H9 (cell line): ENCODE data around the gene C1QTNF9. TPM values are rescaled to one million over a fixed set of nuclear protein-coding genes. Genes with fewer than 3 reads are reported as not detected.

ENCODE experiments used
- DNase-seq: peaks from one replicate; pipeline ENCODE4 v3.0.0-alpha.2; 2017
- H2AFZ ChIP-seq: one replicate; pipeline ENCODE4 v1.6.1; 2013; ENCODE audit warnings: mild to moderate bottlenecking, low read length, control low read depth, moderate library complexity
- H2AK5ac ChIP-seq: 2 replicates; pipeline ENCODE4 v1.6.1; 2013; ENCODE audit warnings: low read length, control low read depth, mixed read lengths; ENCODE audit not compliant: insufficient read length
- H2BK120ac ChIP-seq: one replicate; pipeline ENCODE4 v1.6.1; 2013; ENCODE audit warnings: low read depth, mild to moderate bottlenecking, low read length, control low read depth, inconsistent platforms; ENCODE audit not compliant: poor library complexity, severe bottlenecking
- H2BK12ac ChIP-seq: 2 replicates; pipeline ENCODE4 v1.6.1; 2013; ENCODE audit warnings: low read length, control low read depth, mixed read lengths, low read depth; ENCODE audit not compliant: insufficient read length
- H2BK15ac ChIP-seq: 2 replicates; pipeline ENCODE4 v1.6.1; 2013; ENCODE audit warnings: low read depth, low read length, control low read depth
- H2BK20ac ChIP-seq: one replicate; pipeline ENCODE4 v1.6.1; 2013; ENCODE audit warnings: low read depth, mild to moderate bottlenecking, low read length, control low read depth, inconsistent platforms; ENCODE audit not compliant: poor library complexity, severe bottlenecking
- H2BK5ac ChIP-seq: 2 replicates; pipeline ENCODE4 v1.6.1; 2013; ENCODE audit warnings: low read length, control low read depth, mixed read lengths; ENCODE audit not compliant: insufficient read length
- H3K14ac ChIP-seq: 2 replicates; pipeline ENCODE4 v1.6.1; 2013; ENCODE audit warnings: low read length, control low read depth; ENCODE audit not compliant: insufficient read depth
- H3K18ac ChIP-seq: 2 replicates; pipeline ENCODE4 v1.6.1; 2013; ENCODE audit warnings: low read depth, mild to moderate bottlenecking, mixed read lengths, low read length, control low read depth; ENCODE audit not compliant: insufficient read length
- H3K23ac ChIP-seq: 2 replicates; pipeline ENCODE4 v1.6.1; 2013; ENCODE audit warnings: low read length, control low read depth, mixed read lengths, low read depth; ENCODE audit not compliant: insufficient read length
- H3K23me2 ChIP-seq: 2 replicates; pipeline ENCODE4 v1.6.1; 2013; ENCODE audit warnings: low read depth, mild to moderate bottlenecking, mixed read lengths, low read length, control low read depth; ENCODE audit not compliant: insufficient read length, poor library complexity, severe bottlenecking
- H3K27ac ChIP-seq: 2 replicates; pipeline ENCODE4 v1.5.1; 2013; ENCODE audit warnings: low read length, control low read depth, mixed read lengths, low read depth; ENCODE audit not compliant: insufficient read length
- H3K27me3 ChIP-seq: 2 replicates; pipeline ENCODE4 v1.6.1; 2013; ENCODE audit warnings: low read length, control low read depth, inconsistent platforms; ENCODE audit not compliant: insufficient read depth
- H3K4ac ChIP-seq: 2 replicates; pipeline ENCODE4 v1.6.1; 2013; ENCODE audit warnings: low read depth, mild to moderate bottlenecking, control low read depth, inconsistent platforms, low read length, moderate library complexity
- H3K4me1 ChIP-seq: 2 replicates; pipeline ENCODE4 v1.6.1; 2013; ENCODE audit warnings: low read length, control low read depth, inconsistent platforms; ENCODE audit not compliant: insufficient read depth
- H3K4me2 ChIP-seq: 2 replicates; pipeline ENCODE4 v1.6.1; 2013; ENCODE audit warnings: low read length, control low read depth, mixed read lengths; ENCODE audit not compliant: insufficient read length, insufficient read depth
- H3K56ac ChIP-seq: 2 replicates; pipeline ENCODE4 v1.6.1; 2013; ENCODE audit warnings: low read depth, mild to moderate bottlenecking, mixed read lengths, low read length, control low read depth; ENCODE audit not compliant: insufficient read length
- H3K79me1 ChIP-seq: 2 replicates; pipeline ENCODE4 v1.6.1; 2013; ENCODE audit warnings: low read depth, mild to moderate bottlenecking, moderate library complexity, low read length, control low read depth, inconsistent platforms; ENCODE audit not compliant: insufficient read depth, poor library complexity, severe bottlenecking
- H3K79me2 ChIP-seq: 2 replicates; pipeline ENCODE4 v1.6.1; 2013; ENCODE audit warnings: low read length, control low read depth, inconsistent platforms; ENCODE audit not compliant: insufficient read depth
- H3K9ac ChIP-seq: 2 replicates; pipeline ENCODE4 v1.6.1; 2013; ENCODE audit warnings: low read length, control low read depth, mixed read lengths; ENCODE audit not compliant: insufficient read length; ENCODE audit errors: extremely low read depth
- H3K9me3 ChIP-seq: one replicate; pipeline ENCODE4 v1.6.1; 2013; ENCODE audit warnings: low read depth, low read length, inconsistent platforms; ENCODE audit not compliant: control insufficient read depth
- H3T11ph ChIP-seq: one replicate; pipeline ENCODE4 v1.6.1; 2013; ENCODE audit warnings: mild to moderate bottlenecking, low read length, control low read depth, inconsistent platforms
- H4K20me1 ChIP-seq: one replicate; pipeline ENCODE4 v1.6.1; 2013; ENCODE audit not compliant: control insufficient read depth, insufficient read length, insufficient read depth
- H4K5ac ChIP-seq: 2 replicates; pipeline ENCODE4 v1.6.1; 2013; ENCODE audit warnings: low read depth, mild to moderate bottlenecking, mixed read lengths, low read length, control low read depth; ENCODE audit not compliant: insufficient read length
- H4K8ac ChIP-seq: replicated peaks from 2 replicates; pipeline ENCODE4 v1.6.1; 2013; ENCODE audit warnings: low read length, control low read depth, mixed read lengths, low read depth; ENCODE audit not compliant: insufficient read length
- H4K91ac ChIP-seq: 2 replicates; pipeline ENCODE4 v1.6.1; 2013; ENCODE audit warnings: low read depth, mild to moderate bottlenecking, moderate library complexity, mixed read lengths, low read length, control low read depth; ENCODE audit not compliant: insufficient read length
- H3K27ac Mint-ChIP-seq, 3 experiments: 2 replicates in 2 of 3; 3 replicates in 1 of 3; pipeline ENCODE4 v1.8.0; 2020 to 2021; ENCODE audit warnings: mixed read lengths in 3 of 3, mild to moderate bottlenecking in 1 of 3, moderate library complexity in 1 of 3
- H3K27me3 Mint-ChIP-seq: 2 replicates; pipeline ENCODE4 v1.8.0; 2021; ENCODE audit warnings: low read depth, mild to moderate bottlenecking, moderate library complexity, mixed read lengths
- H3K36me3 Mint-ChIP-seq, 3 experiments: 2 replicates in 2 of 3; 3 replicates in 1 of 3; pipeline ENCODE4 v1.8.0; 2020 to 2021; ENCODE audit warnings: low read depth in 3 of 3, mixed read lengths in 3 of 3; ENCODE audit not compliant: insufficient read depth in 1 of 3
- H3K4me1 Mint-ChIP-seq, 2 experiments: 2 replicates each; pipeline ENCODE4 v1.8.0; 2020; ENCODE audit warnings: mixed read lengths in 2 of 2
- H3K4me3 Mint-ChIP-seq, 2 experiments: 2 replicates in 1 of 2; 3 replicates in 1 of 2; pipeline ENCODE4 v1.8.0; 2020 to 2021; ENCODE audit warnings: mild to moderate bottlenecking in 2 of 2, mixed read lengths in 2 of 2, moderate library complexity in 1 of 2
- H3K9me3 Mint-ChIP-seq, 2 experiments: 2 replicates in 1 of 2; 3 replicates in 1 of 2; pipeline ENCODE4 v1.8.0; 2020; ENCODE audit warnings: mild to moderate bottlenecking in 2 of 2, mixed read lengths in 2 of 2, moderate library complexity in 1 of 2
- CTCF ChIP-seq: fragments of 200-600 bp; sonication (generic); conservative IDR thresholded peaks from 3 replicates; pipeline ENCODE4 v1.8.0; 2021; ENCODE audit warnings: antibody characterized with exemption, mild to moderate bottlenecking
- WGBS: extraction: QIAGEN DNeasy Blood & Tissue Kit; methylation state at CpG from one replicate; pipeline ENCODE4 v1.1.7; 2013; ENCODE audit warnings: missing lambda C conversion rate, low lambda C conversion rate, mixed read lengths; ENCODE audit not compliant: insufficient read length; ENCODE audit errors: extremely low coverage; 5-methylcytosine and 5-hydroxymethylcytosine counted together
- total RNA-seq: library from RNA; stranded (reverse); gene quantifications from 2 replicates; pipeline ENCODE4 v1.2.1, GENCODE V29; 2021

C1QTNF9 gene
- total RNA-seq, 1 experiment from 2014 or later: not detected

GRCh38 chr13:24270639-24271141 is 38.7 kb upstream of the C1QTNF9 start:
- H3K9me3 Mint-ChIP-seq: no peaks in the 10 kb centered on the region
- Histone ChIP-seq H2BK120ac (no peak overlapping the region), H4K91ac (no peak overlapping the region), H3K79me1 (no peaks in the 10 kb centered on the region), H2BK5ac (no peak overlapping the region), H3K27me3 (no peaks in the 10 kb centered on the region), H3K4ac (no peak overlapping the region), H3T11ph (no peak overlapping the region), H4K5ac (no peak overlapping the region), H3K4me1 (no peaks in the 10 kb centered on the region), H3K18ac (no peak overlapping the region), H2BK15ac (no peak overlapping the region), H2BK12ac (no peak overlapping the region), H2BK20ac (no peak overlapping the region), H3K56ac (no peak overlapping the region), H3K14ac (no peak overlapping the region), H3K9ac (no peak overlapping the region), H4K20me1 (no peaks in the 10 kb centered on the region), H3K4me2 (no peak overlapping the region), H3K23me2 (no peaks in the 10 kb centered on the region), H2AK5ac (no peak overlapping the region), H2AFZ (no peak overlapping the region), H3K23ac (no peak overlapping the region), H3K79me2 (no peaks in the 10 kb centered on the region), H3K27ac (no peak overlapping the region), H4K8ac (no peak overlapping the region), H3K9me3 (no peaks in the 10 kb centered on the region)
- TF ChIP-seq CTCF: no peak
- peak overlapping the region; percentile 34 to 58 (median 35); a peak in 4 of 7 replicates for H3K27ac Mint-ChIP-seq
- no peak overlapping the region; a peak in 1 of 5 replicates for H3K4me3 Mint-ChIP-seq
- H3K27me3 Mint-ChIP-seq: no peaks in the 10 kb centered on the region; the same call in 1 of the 2 replicates
- no peak for DNase-seq
- H3K4me1 Mint-ChIP-seq: peaks cover 6 to 19% of the 10 kb centered on the region in 2 experiments
- no CpG with 5 or more reads among the region's 10 CpGs for WGBS
- no peaks in the 10 kb centered on the region; a peak in 2 of 7 replicates for H3K36me3 Mint-ChIP-seq
